ENCODE measurements around the gene INSIG2. TPM values are rescaled to one million over a fixed set of nuclear protein-coding genes. Genes with fewer than 3 reads are reported as not detected.

The INSIG2 gene
- total RNA-seq, 4 donors from 2014 or later = 10.5 to 18.6 (median 13.4) TPM

GRCh38 chr2:118145207-118145606 is 56.9 kb downstream of the INSIG2 start:
- TF ChIP-seq POLR2A (IDR thresholded peaks at IDR 0.05) (no peak), CTCF (IDR thresholded peaks at IDR 0.05) (no peak), EP300 (IDR thresholded peaks at IDR 0.05) (no peak)
- Histone ChIP-seq H3K27me3 (no peaks in the 10 kb centered on the region), H3K27ac (no peak overlapping the region), H3K4me3 (no peak overlapping the region), H3K36me3 (no peaks in the 10 kb centered on the region), H3K9me3 (no peaks in the 10 kb centered on the region), H3K4me1 (peaks cover 0 to 4% (median 0%) of the 10 kb centered on the region in 4 donors)
- WGBS, 2 donors = 59 to 71% methylated on average over 1 of the region's 1 CpG
- DNase-seq (ENCODE audit: low spot score in 2 of 2) = no peak

- WGBS, 2 donors = 79 to 83% methylated on average over 6 of the region's 6 CpGs
- Histone ChIP-seq H3K9me3 (no peaks in the 10 kb centered on the region), H3K27me3 (no peaks in the 10 kb centered on the region), H3K27ac (no peak overlapping the region), H3K4me3 (no peak overlapping the region), H3K36me3 (no peaks in the 10 kb centered on the region), H3K4me1 (peaks cover 0 to 10% (median 0%) of the 10 kb centered on the region in 4 donors)
- TF ChIP-seq CTCF (IDR thresholded peaks at IDR 0.05) (no peak), EP300 (IDR thresholded peaks at IDR 0.05) (no peak), POLR2A (IDR thresholded peaks at IDR 0.05) (no peak)
- DNase-seq (ENCODE audit: low spot score in 2 of 2) = no peak
These were observed 57.5 kb downstream of the INSIG2 start for GRCh38 chr2:118145806-118146205.

- H3K27ac ChIP-seq = no peak overlapping the region
- peaks cover 0 to 10% (median 0%) of the 10 kb centered on the region in 4 donors for H3K4me1 ChIP-seq
- no peaks in the 10 kb centered on the region for H3K9me3 ChIP-seq
- no peaks in the 10 kb centered on the region for H3K36me3 ChIP-seq
- H3K27me3 ChIP-seq = no peaks in the 10 kb centered on the region
- 80 to 81% methylated on average over 11 of the region's 11 CpGs for WGBS, 2 donors
- H3K4me3 ChIP-seq = no peak overlapping the region
- TF ChIP-seq CTCF (IDR thresholded peaks at IDR 0.05) (no peak), POLR2A (IDR thresholded peaks at IDR 0.05) (no peak), EP300 (IDR thresholded peaks at IDR 0.05) (no peak)
- DNase-seq (ENCODE audit: low spot score in 2 of 2) = no peak
These were observed 58.3 kb downstream of the INSIG2 start for GRCh38 chr2:118146315-118147283.

GRCh38 chr2:118148133-118148532 is 59.9 kb downstream of the INSIG2 start:
- no peak for DNase-seq (ENCODE audit: low spot score in 2 of 2)
- TF ChIP-seq POLR2A (IDR thresholded peaks at IDR 0.05) = no peak
- no peak for TF ChIP-seq CTCF (IDR thresholded peaks at IDR 0.05)
- TF ChIP-seq EP300 (IDR thresholded peaks at IDR 0.05) = no peak
- Histone ChIP-seq H3K4me3 (no peak overlapping the region), H3K4me1 (peaks cover 0 to 10% (median 0%) of the 10 kb centered on the region in 4 donors), H3K27ac (no peak overlapping the region), H3K36me3 (no peaks in the 10 kb centered on the region), H3K27me3 (no peaks in the 10 kb centered on the region), H3K9me3 (no peaks in the 10 kb centered on the region)
- 78 to 87% methylated on average over 1 of the region's 1 CpG for WGBS, 2 donors

- TF ChIP-seq POLR2A (IDR thresholded peaks at IDR 0.05) = no peak
- peak in 1 of 2 donors; percentile 17 for TF ChIP-seq EP300 (IDR thresholded peaks at IDR 0.05)
- TF ChIP-seq CTCF (IDR thresholded peaks at IDR 0.05) = peak in 4 of 5 experiments; percentile 10 to 39 (median 17)
- WGBS, 2 donors = 63 to 64% methylated on average over 3 of the region's 3 CpGs
These were observed 60.5 kb downstream of the INSIG2 start for GRCh38 chr2:118148809-118149208.

More at GRCh38 chr2:118148809-118149208, 60.5 kb downstream of the INSIG2 start:
- DNase-seq (ENCODE audit: low spot score in 2 of 2) = no peak
- H3K27me3 ChIP-seq = no peaks in the 10 kb centered on the region
- no peaks in the 10 kb centered on the region for H3K9me3 ChIP-seq
- H3K36me3 ChIP-seq = no peaks in the 10 kb centered on the region
- no peak overlapping the region for H3K4me3 ChIP-seq
- peaks cover 0 to 10% (median 0%) of the 10 kb centered on the region in 4 donors for H3K4me1 ChIP-seq
- no peak overlapping the region for H3K27ac ChIP-seq

Data from tibial nerve (tissue), 4 donors.